22Rv1 (cell line): ENCODE data around the gene GPR68.

Experiments
- H3K27ac ChIP-seq: fragments of 450-650 bp; 2 replicates; pipeline ENCODE4 v1.5.1; 2017
- CTCF ChIP-seq: fragments of 450-650 bp; IDR thresholded peaks from 2 replicates; pipeline ENCODE4 v1.5.1; 2017; ENCODE audit warnings: mild to moderate bottlenecking
- ZFX ChIP-seq: fragments of 450-650 bp; IDR thresholded peaks from 2 replicates; pipeline ENCODE4 v1.6.1; 2017; ENCODE audit warnings: antibody characterized with exemption, borderline replicate concordance

GPR68 gene

GRCh38 chr14:91218014-91218413 is 26.5 kb downstream of the GPR68 start:
- TF ChIP-seq ZFX (no peak), CTCF (no peak)
- no peak overlapping the region for H3K27ac ChIP-seq

GRCh38 chr14:91216731-91217226 is 27.7 kb downstream of the GPR68 start:
- no peak overlapping the region for H3K27ac ChIP-seq
- TF ChIP-seq ZFX: no peak
- no peak for TF ChIP-seq CTCF

- no peak overlapping the region for H3K27ac ChIP-seq
- no peak for TF ChIP-seq CTCF
- TF ChIP-seq ZFX: no peak
These were observed 29.1 kb downstream of the GPR68 start for GRCh38 chr14:91215381-91215780.

- no peak overlapping the region for H3K27ac ChIP-seq
- TF ChIP-seq CTCF (no peak), ZFX (no peak)
These were observed 30.2 kb downstream of the GPR68 start for GRCh38 chr14:91214306-91214705.

- TF ChIP-seq CTCF (no peak), ZFX (no peak)
- H3K27ac ChIP-seq: no peak overlapping the region
These were observed 33.5 kb downstream of the GPR68 start for GRCh38 chr14:91211017-91211416.

- TF ChIP-seq CTCF: no peak
- TF ChIP-seq ZFX: no peak
- H3K27ac ChIP-seq: no peak overlapping the region
These were observed 37.5 kb downstream of the GPR68 start for GRCh38 chr14:91207008-91207407.

- no peak overlapping the region for H3K27ac ChIP-seq
- TF ChIP-seq CTCF (no peak), ZFX (no peak)
These were observed 39.0 kb downstream of the GPR68 start for GRCh38 chr14:91205459-91205858.
